GM11168 (cell line): ENCODE measurements around the gene MAGEE1.

Source experiments
- in situ Hi-C: fragments of 300-500 bp; cut with MboI; formaldehyde crosslinking; loops from one replicate; pipeline ENCODE4 v1.12.0; 2022; ENCODE audit warnings: low sequenced_read_pairs; ENCODE audit not compliant: unreplicated experiment

MAGEE1 gene

GRCh38 chrX:76427560-76428242, at the start of gene MAGEE1:
MAGEE1 (plus strand) TSS chrX:76427710; CDS start chrX:76427931, 221 bp downstream.
- in situ Hi-C loops = no loop called here

GRCh38 chrX:76398970-76399369, 28.5 kb upstream of the MAGEE1 start:
- in situ Hi-C loops = no loop called here

- in situ Hi-C loops = no loop called here
These were observed 19.7 kb upstream of the MAGEE1 start for GRCh38 chrX:76407795-76408194.

GRCh38 chrX:76420237-76420636, 7.3 kb upstream of the MAGEE1 start:
- in situ Hi-C loops = no loop called here

- in situ Hi-C loops = no loop called here
These were observed 977 bp downstream of the MAGEE1 start for GRCh38 chrX:76428243-76429130.

- in situ Hi-C loops = no loop called here
These were observed 5.7 kb downstream of the MAGEE1 start for GRCh38 chrX:76433219-76433618.

GRCh38 chrX:76434103-76434741, 6.7 kb downstream of the MAGEE1 start:
- in situ Hi-C loops = no loop called here

GRCh38 chrX:76439188-76439587, 11.7 kb downstream of the MAGEE1 start:
- in situ Hi-C loops = no loop called here

GRCh38 chrX:76453737-76454406, 26.4 kb downstream of the MAGEE1 start:
- in situ Hi-C loops = no loop called here

- in situ Hi-C loops = no loop called here
These were observed 27.0 kb downstream of the MAGEE1 start for GRCh38 chrX:76454456-76454927.

- in situ Hi-C loops = no loop called here
These were observed 49.8 kb downstream of the MAGEE1 start for GRCh38 chrX:76477353-76477752.
